MV-4-11 (cell line): ENCODE measurements around the gene UCP3.

Experiments used
- DNase-seq: peaks from one replicate; lab custom pipeline; 2025; lab: John Stamatoyannopoulos, UW

The UCP3 gene

DNA sequence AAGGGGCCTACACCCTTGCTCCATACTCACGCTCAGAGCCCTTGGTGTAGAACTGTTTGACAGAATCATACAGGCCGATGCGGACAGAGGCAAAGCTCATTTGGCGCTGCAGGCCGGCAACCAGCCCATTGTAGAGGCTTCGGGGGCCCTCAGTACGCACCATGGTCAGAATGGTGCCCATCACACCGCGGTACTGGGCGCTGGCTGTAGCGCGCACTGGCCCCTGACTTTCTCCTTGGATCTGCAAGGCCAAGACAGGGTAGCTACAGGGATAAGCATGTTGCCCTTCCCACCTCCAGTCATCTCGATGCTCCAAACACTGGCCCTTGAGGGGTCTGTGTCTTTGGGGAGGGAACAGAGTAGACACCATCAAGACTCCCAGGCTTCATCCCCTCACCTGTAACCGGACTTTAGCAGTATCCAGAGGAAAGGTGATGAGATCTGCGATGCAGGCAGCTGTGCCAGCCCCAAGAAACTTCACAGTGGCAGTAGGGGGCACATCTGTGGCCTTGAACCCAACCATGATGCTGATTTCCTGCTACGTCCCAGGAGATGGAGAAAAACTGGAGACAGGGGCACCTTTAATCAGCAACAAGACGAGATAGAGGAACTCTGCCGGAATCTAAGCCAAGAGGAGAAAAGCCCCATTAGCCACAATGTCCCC lies 30.9 kb downstream of the UCP3 start:
- no peak for DNase-seq

GRCh38 chr11:73976451-73977151 lies 32.3 kb downstream of the UCP3 start:
- DNase-seq, result no peak

GRCh38 chr11:73975479-73975757 lies 33.5 kb downstream of the UCP3 start:
- no peak for DNase-seq

DNA sequence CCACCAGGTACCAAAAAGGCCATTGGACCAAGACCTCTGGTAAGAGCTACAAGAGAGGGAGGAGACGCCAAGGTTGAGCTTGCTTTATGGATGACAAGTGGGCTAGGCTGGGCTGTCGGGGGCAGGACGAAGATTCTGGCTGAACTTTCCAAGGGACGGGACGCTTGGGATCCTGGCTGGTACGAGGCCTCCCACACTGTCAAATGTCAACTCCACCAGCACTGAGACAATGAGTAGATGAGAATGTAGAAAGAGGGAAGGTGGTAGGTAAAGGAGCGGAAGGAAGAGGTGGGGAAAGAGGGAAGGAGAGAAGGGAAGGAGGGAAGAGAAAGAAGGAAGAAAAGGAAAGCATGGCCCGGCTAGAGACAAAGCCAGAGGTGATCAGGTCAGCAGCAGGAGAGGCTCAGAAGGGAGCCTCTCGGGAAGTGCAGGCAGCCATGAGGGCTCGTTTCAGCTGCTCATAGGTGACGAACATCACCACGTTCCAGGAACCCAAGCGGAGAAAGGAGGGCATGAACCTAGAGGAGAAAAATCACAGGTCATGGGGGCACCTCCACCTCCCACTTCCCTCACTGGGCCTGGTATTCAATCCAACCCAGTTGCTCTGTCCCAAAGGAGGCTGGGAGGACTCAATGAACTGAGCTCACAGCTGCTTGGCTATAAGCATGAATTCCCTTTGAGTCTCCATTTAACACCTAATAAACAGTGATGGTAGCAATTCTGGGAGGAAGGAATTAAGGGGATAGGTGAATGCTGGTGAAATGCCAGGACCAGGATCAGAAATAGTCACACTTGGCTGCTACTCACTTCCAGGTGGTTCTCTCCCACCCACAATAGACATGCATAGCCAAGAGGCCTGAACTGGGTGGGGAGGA lies 34.0 kb downstream of the UCP3 start:
- no peak for DNase-seq

GRCh38 chr11:73972620-73973449 lies 36.0 kb downstream of the UCP3 start:
- DNase-seq, result no peak

DNA sequence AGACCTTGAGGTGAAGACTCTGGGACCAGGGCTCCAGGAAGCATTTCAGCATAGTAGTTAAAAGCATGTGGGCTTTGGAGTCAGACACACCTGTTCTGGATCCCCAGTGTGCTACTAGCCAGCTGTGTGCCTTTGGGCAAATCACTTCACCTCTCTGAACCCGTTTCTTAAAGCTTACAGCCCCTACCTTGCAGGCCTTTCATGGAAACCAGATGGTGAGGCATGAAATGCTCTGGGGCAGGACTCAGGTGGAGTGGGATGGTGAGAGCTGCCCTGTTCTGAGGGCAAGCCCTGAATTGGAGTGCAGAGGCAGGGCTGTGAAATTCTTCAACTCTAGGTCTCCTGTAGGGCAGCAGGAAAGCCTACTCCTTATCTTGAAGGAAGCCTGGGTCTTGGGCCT lies 36.7 kb downstream of the UCP3 start:
- no peak for DNase-seq

DNA sequence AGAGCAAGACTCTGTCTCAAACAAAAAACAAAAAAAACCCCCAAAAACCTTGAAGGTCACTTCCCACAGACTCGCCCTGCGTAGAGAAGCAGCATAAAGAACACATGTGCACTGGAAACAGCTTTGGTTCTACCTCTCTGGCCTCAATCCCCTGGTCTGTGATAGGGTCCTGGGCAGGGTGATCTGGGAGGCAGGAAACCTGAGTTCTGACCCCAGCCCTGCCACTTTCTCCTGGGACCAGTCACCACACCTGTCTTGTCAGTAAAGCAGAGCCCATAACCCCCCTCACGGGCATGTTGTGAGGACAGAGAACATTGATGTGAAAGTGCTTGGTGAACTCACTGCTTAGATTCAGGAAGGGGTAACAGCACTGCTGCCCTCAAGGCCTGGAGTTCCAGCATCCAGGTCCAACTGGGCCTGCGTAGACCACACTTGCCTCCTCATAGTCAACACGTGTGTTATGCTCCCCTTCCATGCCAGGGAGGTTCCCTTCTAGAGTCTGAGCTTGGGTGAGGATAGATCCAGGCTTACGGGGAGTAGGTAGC lies 37.6 kb downstream of the UCP3 start:
- peak; percentile 25 for DNase-seq

DNA sequence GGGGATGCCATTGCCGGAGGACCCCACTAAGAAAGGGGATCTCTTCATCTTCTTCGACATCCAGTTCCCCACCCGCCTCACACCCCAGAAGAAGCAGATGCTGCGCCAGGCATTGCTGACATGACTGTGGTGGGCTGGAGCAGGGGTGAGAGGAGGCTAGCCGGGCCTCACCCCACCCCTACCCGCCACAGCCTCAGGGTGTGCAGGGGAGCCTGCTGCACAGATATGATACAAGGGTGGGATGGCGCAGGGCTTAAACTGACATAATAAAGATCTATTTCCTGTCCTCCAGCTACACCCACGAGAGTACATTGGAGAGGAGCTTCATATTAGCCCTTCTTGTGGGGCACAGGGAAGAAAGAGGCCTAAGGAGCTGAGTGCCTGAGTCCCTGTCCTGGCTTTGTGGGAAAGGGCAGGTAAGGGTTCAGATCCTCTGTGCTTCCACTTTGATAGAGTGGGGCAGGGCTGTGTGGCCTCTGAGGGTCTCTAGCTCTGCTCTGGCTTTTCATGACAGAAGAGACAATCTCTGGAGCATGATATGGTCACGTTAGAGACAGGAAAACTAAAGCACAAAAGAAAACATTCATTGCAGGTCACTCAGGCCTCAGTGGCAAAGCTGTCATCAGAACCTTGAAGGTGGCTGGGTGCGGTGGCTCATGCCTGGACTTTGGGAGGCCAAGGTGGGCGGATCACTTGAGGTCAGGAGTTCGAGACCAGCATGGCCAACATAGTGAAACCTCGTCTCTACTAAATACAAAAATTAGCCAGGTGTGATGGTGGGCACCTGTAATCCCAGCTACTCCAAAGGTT lies 38.7 kb downstream of the UCP3 start:
- DNase-seq, result no peak

DNA sequence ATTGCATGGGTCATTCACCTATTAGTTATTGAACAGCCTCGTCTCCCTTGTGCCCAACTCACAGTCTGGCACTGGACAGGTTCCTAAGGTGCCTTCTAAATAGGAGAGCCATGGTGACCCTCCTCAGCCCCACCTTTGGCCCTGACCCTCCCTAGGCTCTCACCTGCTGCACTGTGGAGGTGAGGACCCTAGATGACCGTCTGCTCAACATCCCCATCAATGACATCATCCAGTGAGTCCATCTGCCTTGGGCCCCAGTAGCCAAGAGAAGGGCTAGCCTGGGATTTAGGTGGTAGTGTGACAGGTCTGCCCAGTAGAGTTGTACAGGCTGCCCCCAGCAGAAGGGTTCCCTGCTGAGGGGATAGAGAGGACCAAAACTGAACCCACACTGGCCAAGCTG lies 39.8 kb downstream of the UCP3 start:
- no peak for DNase-seq

GRCh38 chr11:73968356-73968966 lies 40.4 kb downstream of the UCP3 start:
- no peak for DNase-seq

DNA sequence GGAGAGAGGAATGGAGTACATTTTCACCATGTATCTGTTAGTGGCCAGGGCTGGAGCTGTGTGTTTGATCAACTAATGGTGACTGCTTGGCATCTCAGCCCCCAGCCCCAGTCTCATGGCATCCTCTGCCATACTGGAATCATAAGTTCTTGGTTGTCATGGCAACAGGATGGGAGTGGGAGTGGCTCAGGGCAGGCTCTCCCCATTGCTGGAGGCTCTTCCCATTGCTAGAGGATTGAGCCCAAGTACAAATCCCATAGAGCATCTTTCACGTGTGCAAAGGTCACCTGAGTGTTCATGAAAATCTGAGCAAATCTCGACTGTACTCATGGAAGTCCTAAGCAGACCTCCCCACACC lies 43.1 kb downstream of the UCP3 start:
- no peak for DNase-seq

DNA sequence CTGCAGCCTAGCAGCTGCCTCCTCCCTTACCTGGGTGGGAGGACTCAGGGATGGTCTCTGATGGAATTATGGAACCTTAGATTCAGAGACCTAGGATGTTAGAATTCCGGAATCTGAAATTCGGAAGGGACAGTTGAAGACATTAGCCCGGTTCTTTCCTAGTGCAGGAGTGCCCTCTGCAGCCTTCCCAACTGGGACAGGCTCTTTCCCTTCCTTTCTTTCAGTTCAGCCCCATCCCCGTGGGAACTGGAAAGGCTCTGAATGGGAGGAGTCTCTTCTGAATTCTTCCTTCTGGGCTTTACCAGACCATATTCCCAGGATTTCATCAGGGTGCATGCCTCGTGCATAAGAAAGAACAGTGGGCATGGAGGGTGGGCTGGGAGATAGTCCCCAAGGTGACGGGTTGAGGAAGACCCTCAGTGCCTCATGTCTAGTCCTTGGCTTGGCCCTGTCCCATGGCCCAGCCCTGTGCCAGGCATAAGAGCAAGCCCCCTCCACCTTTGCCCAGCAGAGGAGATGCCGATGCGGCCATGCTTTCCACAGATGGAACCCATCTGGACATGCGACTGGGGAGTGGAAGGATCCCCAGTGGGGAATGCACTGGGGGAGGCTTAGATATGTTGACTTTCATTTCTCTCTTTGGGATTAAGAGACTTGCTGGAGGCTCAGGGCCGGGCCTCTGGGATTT lies 43.7 kb downstream of the UCP3 start:
- no peak for DNase-seq

DNA sequence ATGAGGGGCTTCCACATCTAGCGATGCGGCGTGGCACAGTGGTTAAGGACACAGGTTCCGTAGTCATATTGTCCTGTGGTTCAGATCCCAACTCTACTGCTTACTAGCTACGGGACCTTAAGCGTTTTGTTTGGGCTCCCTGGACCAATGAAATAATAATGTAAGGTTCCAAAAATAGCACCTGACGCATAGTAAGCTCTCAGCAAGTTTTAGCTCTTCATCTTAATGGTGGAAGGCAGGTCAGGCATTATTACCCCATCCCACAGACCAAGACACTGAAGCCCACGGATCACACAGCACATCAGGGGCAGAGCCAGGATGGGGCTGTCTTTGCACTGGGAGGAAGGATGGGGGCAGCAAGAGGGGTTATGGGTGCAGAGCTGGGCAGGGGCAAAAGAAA lies 45.0 kb downstream of the UCP3 start:
- DNase-seq, result no peak

DNA sequence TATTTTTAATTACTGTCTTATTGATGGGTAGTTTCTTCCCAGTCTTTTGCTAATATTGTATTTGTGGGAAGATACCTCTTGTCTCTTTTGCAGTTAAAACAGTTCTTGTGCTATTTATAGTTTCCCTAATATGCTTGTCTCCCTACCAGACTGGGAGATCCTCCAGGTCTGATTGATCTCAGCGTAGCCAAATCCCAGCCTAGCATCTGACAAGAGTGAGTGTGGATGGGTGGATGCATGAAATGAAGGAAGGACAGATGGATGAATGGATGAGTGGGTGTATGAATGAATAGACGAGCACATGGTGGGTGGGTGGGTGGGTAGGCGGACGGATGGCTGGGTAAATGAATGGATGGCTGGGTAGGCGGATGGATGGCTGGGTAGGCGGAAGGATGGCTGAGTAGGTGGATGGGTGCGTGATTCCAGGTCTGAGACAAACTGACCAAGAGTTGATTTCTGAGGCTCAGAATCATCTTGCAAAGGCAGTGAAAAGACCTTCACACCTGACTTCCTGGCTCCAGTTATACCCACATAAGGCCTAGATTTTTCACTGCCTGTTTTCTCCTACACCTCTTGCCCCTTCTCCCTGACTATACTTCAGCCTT lies 46.7 kb downstream of the UCP3 start:
- DNase-seq, result no peak

GRCh38 chr11:73961321-73961720 lies 47.6 kb downstream of the UCP3 start:
- DNase-seq, result no peak

DNA sequence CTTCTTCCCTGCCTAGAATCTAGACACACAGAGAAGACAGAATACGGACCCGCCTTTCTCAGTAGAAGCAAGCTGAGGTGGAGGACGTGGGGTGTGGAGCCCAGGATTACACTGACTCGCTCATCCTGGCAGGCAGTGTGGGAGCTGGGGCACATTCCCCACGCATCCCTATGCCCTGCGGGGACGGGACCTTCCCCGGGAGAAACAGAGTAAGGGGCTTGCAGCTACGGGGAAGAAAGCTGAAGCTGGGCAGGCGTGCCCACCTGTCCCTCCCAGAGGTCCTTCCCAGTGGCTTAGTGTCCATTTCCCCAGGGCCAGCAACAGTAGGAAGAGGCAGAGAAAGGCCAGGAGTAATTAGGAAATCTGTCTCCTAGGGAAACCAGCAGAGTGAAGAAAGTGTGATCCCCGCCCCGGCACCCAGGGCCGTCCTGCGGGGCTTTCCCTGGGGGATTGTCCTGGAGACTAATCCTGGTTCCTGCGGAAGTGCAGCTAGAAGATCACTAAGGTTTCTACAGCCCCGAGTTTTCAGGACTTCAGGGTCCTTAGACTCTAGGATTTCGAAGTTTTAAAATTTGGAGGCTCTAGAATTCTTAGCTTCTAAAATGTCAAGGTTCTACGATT lies 50.3 kb downstream of the UCP3 start:
- DNase-seq, result no peak

- DNase-seq, result no peak
Observed at GRCh38 chr11:73957654-73958361, 51.1 kb downstream of the UCP3 start.

- no peak for DNase-seq
Observed at GRCh38 chr11:73956876-73957653, 51.8 kb downstream of the UCP3 start.
